HG03045 (cell line): Measurements from ENCODE around the gene CLEC4G.

Experiments used
- ATAC-seq: cut with Tn5 transposase; IDR thresholded peaks from one replicate; pipeline ENCODE4 v1.9.1; 2021; ENCODE audit warnings: mild to moderate bottlenecking, moderate library complexity; ENCODE audit not compliant: unreplicated experiment

The CLEC4G gene

DNA sequence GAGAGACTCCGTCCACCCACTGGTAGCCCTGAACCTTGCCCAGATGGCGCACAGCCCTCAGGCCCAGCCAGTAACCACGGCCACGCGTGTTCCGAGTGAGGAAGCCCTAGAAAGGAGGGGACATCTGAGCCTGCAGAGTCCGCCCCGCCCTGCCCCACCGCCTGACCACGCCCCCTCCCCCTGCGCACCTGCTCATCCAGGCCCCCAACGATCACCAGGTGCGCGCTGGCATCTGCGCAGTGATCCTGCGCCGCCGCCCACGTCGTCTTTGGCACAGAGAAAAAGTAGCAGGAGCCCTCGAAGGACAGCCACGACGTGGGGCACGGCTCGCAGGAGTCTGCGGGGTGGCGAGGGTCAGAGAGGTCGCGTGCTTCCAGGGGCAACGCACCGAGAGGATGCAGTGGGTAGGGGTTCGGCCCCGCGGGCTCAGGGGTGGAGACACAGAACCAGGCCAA, 2.1 kb downstream of the CLEC4G start:
- no peak for ATAC-seq

DNA sequence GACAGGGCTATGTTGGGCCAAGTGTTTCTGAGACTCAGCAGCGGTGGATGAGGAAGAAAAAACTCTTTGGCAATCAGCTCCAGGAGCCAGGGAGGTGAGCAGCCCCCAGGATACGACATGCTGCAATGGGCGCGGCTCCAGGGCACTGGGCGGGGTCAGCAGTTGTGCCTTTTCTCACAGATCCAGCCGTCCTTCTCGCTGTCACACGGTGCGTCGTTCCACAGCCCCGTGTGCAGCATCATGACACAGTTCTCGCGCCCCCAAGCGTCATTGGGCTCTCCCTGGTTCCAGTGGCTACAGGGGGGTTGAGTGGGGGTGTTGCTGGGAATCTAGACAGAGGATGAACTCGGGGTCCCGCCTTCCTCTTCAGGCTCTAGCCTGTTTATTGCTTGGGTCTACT, 2.7 kb downstream of the CLEC4G start:
- ATAC-seq = no peak

DNA sequence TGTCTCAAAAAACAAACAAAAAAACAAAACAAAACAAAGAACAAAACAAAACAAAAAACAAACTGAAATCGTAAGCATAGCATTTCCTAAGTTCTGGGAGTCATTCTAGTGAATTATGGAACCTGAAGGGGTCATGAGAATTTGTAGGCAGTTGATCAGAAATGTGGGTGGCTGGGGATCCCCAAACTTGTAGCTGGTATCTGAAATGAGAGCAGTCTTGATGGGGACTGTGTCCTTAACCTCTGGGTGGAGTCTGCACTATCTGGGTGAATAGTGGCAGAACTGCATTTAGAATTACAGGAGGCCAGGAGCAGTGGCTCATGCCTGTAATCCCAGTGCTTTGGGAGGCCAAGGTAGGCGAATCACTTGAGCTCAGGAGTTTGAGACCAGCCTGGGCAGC, 6.1 kb downstream of the CLEC4G start:
- no peak for ATAC-seq

DNA sequence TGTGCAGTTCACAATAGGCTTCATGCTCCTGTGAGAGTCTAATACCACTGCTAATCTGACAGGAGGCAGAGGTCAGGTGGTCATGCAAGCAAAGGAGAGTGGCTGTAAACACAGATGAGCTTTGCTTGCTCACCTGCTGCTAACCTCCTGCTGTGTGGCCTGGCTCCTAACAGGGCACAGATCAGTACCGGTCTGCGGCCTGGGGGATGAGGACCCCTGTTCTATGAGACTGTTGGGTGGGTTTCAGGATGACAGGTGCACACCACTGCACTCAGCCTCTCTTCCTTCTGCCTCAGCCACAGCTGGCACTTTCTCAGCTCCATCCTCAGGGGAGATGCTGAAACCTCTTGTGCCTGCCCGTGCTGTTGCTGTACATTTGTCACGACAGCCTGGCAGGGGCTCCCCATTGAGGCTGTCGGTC, 9.7 kb downstream of the CLEC4G start:
- no peak for ATAC-seq

DNA sequence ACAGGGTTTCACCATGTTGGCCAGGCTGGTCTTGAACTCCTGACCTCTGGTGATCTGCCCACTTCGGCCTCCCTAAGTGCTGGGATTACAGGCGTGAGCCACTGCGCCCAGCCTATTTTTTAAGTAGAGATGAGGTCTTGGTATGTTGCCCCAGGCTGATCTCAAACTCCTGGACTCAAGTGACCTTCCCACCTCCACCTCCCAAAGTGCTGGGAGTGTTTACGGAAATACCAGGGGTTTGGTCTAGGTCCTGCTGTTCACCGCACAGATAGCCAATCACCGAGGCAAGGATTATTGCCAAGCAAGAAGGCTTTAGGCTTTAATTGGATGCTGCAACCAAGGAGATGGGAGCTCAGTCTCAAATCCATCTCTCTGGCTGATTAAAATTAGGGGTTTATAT, 11.6 kb downstream of the CLEC4G start:
- ATAC-seq = no peak

DNA sequence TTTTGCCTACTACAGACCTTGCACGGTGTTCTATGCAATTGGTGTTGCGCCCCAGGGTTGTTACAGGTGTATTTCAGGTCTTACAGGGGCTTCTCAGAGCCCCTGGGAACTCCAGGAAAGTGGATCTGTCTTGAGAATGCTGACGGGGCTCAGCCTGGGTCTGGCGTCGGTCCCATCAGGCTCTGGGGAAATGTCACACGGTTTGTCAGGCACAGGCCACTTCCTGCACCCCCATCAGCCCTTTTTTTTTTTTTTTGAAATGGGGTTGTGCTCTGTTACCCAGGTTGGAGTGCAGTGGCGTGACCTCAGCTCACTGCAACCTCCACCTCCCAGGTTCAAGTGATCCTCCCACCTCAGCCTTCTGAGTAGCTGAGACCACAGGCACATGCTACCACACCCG, 13.2 kb downstream of the CLEC4G start:
- no peak for ATAC-seq

DNA sequence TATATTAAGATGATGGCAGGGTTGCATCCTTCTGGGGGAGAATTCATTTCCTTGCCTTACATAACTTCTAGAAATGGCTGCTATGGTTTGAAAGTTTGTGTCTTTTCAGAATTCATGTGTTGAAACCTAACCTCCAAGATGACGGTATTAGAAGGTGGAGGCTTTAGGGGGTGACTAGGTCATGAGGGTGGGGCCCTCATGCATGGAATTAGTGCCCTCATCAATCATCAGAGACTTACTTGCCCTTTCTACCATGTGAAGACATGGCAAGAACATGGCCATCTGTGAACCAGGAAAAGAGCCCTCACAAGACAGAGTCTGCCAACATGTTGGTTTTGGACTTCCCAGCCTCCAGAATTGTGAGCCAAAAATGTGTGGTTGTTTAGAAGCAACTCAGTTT, 15.1 kb downstream of the CLEC4G start:
- ATAC-seq = no peak

DNA sequence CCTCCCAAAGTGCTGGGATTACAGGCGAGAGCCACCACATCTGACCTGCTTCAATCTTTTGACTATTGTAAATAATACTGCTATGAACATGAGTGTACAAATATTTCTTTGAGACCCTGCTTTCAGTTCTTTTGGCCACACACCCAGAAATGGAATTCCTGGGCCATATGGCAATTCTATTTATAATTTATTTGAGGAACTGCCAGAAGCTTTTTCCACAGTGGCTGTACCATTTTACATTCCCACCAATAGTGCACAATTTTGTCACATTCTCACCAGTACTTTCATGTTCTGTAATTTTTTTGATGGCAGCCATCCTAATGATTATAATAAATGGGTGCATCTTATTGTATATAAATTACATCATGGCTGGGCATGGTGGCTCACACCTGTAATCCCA, 16.2 kb downstream of the CLEC4G start:
- no peak for ATAC-seq

DNA sequence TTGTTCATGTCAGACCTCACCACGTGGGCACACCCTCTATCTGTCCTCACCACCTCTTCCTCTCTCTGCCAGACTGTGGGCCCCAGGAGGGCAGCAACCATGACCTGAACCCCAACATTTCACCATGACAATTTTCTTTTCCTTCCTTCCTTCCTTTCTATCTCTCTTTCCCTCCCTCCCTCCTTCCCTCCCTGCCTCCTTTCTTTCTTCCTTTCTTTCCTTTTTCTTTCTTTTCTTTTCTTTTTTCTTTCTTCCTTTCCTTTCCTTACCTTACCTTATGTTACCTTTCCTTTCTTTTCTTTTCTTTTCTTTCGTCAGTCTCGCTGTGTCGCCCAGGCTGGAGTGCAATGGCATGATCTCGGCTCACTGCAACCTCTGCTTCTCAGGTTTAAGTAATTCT, 21.3 kb downstream of the CLEC4G start:
- ATAC-seq = no peak

DNA sequence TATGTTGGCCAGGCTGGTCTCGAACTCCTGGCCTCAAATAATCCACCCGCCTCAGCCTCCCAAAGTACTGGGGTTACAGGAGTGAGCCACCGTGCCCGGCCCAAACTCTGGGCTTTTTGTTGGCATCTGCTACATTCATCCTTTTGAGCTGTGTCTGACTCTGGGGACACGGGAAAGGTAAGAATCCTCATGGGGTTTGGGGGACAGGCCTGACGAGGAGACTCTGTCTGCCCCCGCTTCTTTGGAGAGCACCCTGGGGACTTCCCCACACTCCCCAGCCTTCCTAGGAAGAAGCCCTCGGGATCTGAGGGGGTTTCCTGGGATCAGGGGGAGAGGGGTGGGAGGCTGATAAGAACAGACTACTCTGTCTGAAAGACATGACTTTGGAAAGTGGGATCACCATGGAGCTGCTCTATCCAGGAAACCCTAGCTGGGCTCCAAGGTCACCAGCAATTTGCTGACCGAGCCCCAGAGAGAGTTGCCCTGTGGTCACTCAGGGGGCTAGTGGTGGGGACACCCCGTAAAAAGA, 21.9 kb downstream of the CLEC4G start:
- no peak for ATAC-seq

DNA sequence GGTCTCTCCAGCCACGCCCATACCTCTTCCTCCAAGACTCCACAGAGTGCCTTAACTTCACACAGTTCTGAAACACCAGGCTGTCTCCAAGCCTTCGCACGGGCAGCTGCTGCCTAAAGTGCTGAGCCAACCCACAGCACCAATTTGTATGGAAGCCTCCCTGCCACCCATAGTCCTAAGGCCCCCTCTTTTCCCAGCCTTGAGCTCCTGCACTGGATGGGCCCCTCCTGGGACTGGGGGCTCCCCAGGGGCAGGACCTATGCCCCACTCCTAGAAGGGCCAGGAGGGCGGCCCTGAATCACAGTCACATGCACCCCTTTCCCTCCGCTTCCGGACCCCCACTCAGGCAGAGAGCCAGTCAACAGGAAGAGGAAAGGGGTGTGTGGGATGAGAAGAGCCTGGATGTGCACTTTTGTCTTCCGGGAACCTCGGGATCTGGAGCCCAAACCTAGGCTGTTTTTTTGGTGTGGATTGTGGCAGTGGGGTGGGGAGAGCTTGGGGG, 24.9 kb downstream of the CLEC4G start:
- no peak for ATAC-seq

DNA sequence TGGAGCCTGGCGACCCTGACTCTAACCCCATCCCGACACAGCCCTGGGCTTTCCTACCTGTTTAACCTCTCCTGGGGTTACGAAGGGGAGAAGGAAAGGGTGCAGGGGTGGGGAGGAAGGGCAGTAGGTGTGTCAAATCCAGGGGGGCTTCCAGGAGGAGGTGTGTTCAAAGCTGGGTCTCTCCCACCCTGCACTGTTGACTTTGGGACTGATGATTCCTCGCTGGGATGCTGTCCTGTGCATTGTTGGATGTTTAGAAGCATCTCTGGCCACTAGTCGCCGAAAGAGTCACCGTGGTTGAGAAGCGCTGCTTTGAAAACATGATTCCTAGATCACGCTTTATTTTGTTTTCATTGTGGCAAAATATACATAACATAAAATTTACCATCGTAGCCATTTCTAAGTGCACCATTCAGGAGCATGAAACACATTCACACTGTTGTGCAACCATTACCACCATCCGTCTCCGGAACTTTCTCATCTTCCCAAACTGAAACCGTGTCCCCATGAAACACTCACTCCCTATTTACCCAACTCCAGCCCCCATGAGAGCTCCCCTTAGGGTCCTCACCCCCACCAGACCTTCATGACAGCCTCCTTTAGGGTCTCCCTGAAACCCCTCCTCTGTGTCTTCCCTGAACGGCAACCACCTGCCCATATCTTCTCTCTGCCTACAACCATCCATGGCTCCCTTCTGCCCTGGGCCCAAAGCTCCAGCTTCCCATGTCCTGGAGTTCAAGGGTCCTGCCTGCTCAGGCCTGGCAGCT, 25.5 kb downstream of the CLEC4G start:
- ATAC-seq = no peak

DNA sequence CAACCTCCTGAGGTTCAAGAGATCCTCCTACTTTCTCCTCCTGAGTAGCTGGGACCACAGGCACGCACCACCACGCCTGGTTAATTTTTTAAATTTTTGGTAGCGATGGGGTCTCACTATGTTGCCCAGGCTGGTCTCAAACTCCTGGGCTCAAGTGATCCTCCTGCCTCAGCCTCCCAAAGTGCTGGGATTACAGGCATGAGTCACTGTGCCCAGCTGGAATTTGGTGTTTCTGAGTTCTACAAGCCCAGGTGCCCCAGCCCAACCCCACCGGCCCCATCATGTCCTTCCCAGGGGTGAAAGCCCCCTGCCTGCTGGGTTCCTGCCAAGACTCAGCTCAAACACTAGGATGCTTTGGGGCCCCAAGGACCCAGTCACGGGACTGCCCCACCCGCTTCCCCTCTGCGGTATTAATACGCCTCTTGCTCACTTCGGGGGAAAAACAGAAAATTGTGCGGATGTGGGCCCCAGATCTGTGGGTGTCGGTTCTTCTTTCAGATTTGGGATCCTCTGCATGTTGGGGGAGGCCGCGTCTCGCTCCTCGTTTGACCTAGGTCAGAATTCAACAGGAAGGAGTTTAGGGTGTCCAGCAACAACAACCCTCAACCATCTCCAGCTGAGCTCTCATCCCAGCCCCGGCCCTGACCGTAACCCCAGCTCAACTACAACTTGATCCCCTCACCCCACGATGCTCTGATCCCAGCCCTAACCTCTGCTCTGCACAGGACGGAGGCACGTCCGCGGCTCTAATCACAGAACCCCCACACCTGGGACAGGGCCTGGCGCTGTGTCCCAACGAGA, 26.3 kb downstream of the CLEC4G start:
- no peak for ATAC-seq

DNA sequence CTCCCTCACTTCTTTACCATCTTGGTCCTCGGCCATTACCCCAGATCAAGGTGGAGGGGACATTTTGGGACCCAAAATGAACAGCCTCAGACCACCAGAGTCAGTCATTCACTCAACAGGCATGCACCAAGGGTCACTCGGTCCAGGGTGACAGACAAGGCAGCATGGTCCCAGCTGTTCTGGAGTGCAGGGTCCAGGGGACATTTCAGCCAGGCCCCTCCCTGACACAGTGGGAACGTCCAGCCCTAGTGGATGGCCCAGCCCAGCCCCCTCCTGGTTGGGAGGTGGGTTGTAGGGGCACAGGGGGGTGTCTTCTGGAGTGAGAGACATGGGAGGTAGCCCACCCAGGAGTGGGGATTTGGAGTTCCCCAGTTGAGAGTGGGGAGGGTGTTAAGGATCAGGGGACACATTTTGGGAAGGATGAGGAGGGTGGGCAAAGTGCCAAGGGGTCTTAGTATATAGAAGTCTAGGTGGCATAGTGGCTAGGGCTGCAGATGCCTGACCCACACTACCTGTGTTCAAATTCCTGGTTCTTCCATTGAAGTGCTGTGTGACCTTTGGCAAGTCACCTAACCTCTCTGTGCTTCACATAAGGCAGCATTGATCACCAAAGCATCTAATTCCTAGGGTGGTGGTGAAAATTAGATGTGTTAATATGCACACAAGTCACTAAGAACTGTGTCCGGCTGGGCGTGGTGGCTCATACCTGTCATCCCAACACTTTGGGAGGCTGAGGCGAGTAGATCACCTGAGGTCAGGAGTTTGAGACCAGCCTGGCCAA, 27.4 kb downstream of the CLEC4G start:
- ATAC-seq = no peak

DNA sequence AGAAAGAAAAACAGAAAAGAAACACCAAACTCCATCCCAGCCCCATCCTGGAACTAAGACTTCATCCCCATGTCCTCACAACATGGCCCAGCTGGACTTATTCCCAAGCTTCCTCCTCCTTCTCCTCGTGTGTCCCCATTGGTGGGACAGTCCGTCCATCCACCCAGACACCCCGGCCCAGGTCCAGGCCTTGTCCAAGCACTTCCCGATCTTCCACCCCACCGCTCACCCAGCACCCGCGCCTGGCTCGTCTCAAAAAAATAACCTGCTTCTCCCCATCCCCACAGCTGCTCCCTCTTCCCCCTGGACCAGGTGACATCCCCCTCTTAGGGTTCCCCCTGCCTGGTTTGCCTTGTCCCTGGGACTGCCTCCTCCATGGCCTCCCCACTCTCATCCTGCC, 28.6 kb downstream of the CLEC4G start:
- ATAC-seq = no peak

DNA sequence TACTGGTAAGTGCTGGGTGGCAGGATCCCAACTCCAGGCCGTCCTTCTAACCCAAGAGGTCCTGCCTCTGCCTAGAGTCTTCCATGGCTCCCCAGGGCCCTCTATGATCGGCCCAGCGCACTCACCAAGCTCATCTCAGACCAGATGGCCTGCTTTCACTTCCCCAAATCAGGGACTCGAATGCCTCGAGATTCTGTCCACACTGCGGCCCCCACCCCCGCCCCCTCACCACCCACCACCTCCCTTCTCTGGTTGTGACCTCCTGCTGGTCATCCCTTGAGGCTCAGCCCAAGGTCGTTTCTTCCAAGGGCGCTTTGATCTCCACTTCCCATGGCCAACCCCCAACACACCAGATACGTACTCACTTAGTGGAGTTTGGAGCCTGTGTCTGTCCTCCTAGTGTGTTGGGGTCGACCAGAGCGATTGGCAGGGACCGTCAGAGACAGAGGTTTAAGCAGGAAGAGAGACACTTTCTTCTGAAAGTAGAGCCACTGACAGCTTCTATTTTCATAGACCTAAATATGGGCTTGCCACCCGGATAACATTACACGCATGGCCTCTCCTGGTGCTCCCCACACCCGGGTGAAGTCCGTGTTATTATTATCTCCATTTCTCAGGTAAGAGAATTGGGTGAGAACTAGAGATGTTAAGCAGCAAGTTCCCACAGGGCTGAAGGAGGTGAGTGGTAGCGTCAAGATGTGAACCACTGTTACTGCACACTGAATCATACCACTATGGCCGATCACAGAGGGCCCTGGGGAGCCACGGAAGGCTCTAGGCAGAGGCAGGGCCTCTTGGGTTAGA, 30.1 kb downstream of the CLEC4G start, which contains the start of gene FCER2:
TSS of gene FCER2 (minus strand) at position 478 of the 804 bp plus-strand sequence. CDS start 2,371 bp downstream, outside the sequence.
- ATAC-seq = peak; percentile 52

DNA sequence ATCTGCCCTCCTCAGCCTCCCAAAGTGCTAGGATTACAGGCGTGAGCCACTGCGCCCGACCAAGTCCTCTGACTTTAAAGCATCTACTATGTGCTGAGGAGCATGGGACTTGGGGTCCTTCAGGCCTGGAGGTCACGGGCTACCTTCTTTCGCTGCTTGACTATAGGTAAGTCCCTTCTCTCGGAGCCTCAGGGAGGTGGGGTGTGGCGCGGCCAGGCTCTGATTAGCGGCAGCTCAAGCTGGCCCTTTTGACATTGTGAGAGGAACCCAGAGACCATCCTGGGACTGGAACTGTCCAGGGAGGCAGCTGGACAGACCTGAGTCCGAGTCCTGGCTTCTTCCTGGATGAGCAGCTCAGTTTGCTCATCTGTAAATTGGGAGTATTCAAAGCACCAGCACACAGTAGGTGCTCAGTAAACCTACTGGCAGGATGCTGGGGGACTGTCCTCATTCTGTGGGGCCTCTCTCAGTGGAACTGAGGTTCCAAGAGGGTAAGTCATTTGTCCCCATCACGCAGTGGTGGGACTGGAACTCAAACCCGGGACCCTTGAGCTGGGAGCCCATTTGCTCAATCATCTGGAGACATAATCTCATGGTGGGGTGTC, 30.8 kb downstream of the CLEC4G start:
- no peak for ATAC-seq

DNA sequence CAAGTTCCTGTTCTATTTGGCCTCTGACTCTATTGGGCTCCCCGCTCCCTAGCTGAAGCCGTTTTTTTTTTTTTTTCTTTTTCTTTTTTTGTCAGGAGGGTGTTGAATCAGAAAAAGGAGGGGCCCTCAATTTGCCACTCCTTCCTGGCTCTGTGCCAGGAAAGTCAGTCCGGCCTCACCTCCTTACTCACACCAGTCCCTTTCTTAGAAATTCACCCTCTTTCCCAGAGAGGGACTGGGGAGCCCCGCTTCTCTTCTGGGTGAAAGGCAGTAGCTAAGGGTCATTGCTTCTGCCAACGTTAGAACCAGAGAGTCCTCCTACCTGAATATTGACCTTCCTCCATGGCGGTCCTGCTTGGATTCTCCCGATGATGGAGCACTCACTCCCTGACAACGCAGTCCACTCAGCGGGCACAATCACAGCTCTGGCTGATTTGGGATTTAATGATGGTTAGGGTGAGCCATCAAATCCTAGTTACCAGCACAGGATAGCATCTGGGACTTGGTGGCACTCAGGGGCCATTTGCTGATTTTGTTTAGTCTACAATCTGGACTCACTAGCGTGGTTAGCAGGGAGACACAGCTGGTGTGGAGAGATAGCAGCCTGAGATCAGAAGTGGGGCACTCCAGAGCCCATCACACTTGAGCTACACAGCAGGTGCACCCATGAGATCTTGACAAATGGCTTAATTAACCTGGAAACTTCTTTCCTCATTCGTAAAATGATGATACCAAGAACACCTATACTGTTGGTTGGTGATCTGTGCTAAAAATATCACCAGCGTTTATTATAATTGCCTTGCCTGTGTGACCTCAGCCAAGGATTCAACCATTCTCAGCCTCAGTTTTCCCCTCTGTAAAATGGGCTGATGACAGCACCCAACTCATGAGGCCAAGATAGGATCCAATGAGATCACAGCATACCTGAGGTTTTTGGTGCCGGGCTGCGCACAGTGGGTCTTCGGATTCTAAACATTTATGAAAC, 32.2 kb downstream of the CLEC4G start:
- ATAC-seq = no peak
